Esophagus squamous epithelium (tissue), 5 donors: ENCODE results near the gene CCSER1. TPM values are rescaled to one million over a fixed set of nuclear protein-coding genes. Genes with fewer than 3 reads are reported as not detected.

Experiments used
- DNase-seq: peaks from one replicate; lab custom pipeline; 2025; lab: John Stamatoyannopoulos, UW
- H3K27ac ChIP-seq, 4 donors: fragments of 200-600 bp; sonication (generic); one replicate each; pipeline ENCODE4 v1.5.1; 2016 to 2019; ENCODE audit warnings: mild to moderate bottlenecking in 1 of 4
- H3K27me3 ChIP-seq, 4 donors: fragments of 200-600 bp; sonication (generic); 1 replicate in 3 of 4; 2 replicates in 1 of 4; pipeline versions ENCODE4 v1.5.1 to v1.6.0; 2017 to 2021; ENCODE audit warnings: antibody characterized with exemption in 1 of 4
- H3K36me3 ChIP-seq, 3 donors: fragments of 200-600 bp; sonication (generic); one replicate each; pipeline ENCODE4 v1.5.1; 2016 to 2019
- H3K4me1 ChIP-seq, 3 donors: fragments of 200-600 bp; sonication (generic); one replicate each; pipeline ENCODE4 v1.5.1; 2017 to 2019
- H3K4me3 ChIP-seq, 4 donors: fragments of 200-600 bp; sonication (generic); 1 replicate in 3 of 4; 2 replicates in 1 of 4; pipeline ENCODE4 v1.5.1; 2016 to 2019; ENCODE audit warnings: mild to moderate bottlenecking in 2 of 4, moderate library complexity in 1 of 4
- H3K9me3 ChIP-seq, 3 donors: fragments of 200-600 bp; sonication (generic); one replicate each; pipeline ENCODE4 v1.5.1; 2016 to 2019
- CTCF ChIP-seq, 6 experiments: fragments of 450-650 bp in 4 of 6; fragments of 200-600 bp in 2 of 6; sonication (generic) in 2 of 6; IDR thresholded peaks; one replicate each; pipeline ENCODE4 v1.5.1; 2016 to 2019; ENCODE audit warnings: antibody characterized with exemption in 6 of 6, mild to moderate bottlenecking in 4 of 6, moderate library complexity in 4 of 6
- POLR2A ChIP-seq, 4 donors: fragments of 450-650 bp; IDR thresholded peaks; one replicate each; pipeline ENCODE4 v1.6.1; 2017; ENCODE audit warnings: antibody characterized with exemption in 4 of 4, mild to moderate bottlenecking in 4 of 4, moderate library complexity in 3 of 4
- WGBS, 2 donors: methylation state at CpG; one replicate each; pipeline ENCODE4 v1.1.5; 2018; 5-methylcytosine and 5-hydroxymethylcytosine counted together
- intact Hi-C: fragments of 100-400 bp; cut with DNase I; formaldehyde crosslinking; loops from one replicate; pipeline ENCODE4 v1.15.0; 2022
- total RNA-seq, 4 donors: library from RNA; depleted of rRNA; stranded (reverse); fragments of >200 nt; gene quantifications; one replicate each; pipeline ENCODE4 v1.1.0, GENCODE V29; 2016
- donor health status: DM: yes; HTN: yes; CAD: no.

Gene CCSER1
- total RNA-seq, 4 donors from 2014 or later: 1.2 to 12.4 (median 2.2) TPM

GRCh38 chr4:90142081-90142480 lies 14.9 kb downstream of the CCSER1 start:
- Histone ChIP-seq H3K27ac (no peak overlapping the region), H3K4me3 (no peak overlapping the region), H3K36me3 (no peaks in the 10 kb centered on the region), H3K4me1 (peaks cover 0 to 11% (median 0%) of the 10 kb centered on the region in 3 donors), H3K9me3 (no peaks in the 10 kb centered on the region), H3K27me3 (peaks cover 0 to 33% (median 0%) of the 10 kb centered on the region in 4 donors)
- DNase-seq: no peak
- intact Hi-C loops: no loop called here
- TF ChIP-seq POLR2A (IDR thresholded peaks at IDR 0.05): no peak
- TF ChIP-seq CTCF (IDR thresholded peaks at IDR 0.05): no peak
- 5 to 29% methylated on average over 1 of the region's 1 CpG for WGBS, 2 donors

- 37 to 46% methylated on average over 2 of the region's 2 CpGs for WGBS, 2 donors
- Histone ChIP-seq H3K27ac (no peak overlapping the region), H3K4me1 (peaks cover 0 to 11% (median 0%) of the 10 kb centered on the region in 3 donors), H3K4me3 (no peak overlapping the region), H3K36me3 (no peaks in the 10 kb centered on the region), H3K27me3 (peaks cover 0 to 11% (median 0%) of the 10 kb centered on the region in 4 donors), H3K9me3 (no peaks in the 10 kb centered on the region)
- intact Hi-C loops: no loop called here
- no peak for TF ChIP-seq CTCF (IDR thresholded peaks at IDR 0.05)
- TF ChIP-seq POLR2A (IDR thresholded peaks at IDR 0.05): no peak
- no peak for DNase-seq
These were observed 18.1 kb downstream of the CCSER1 start for GRCh38 chr4:90145319-90145718.

GRCh38 chr4:90146306-90146705 lies 19.1 kb downstream of the CCSER1 start:
- Histone ChIP-seq H3K36me3 (no peaks in the 10 kb centered on the region), H3K27ac (no peak overlapping the region), H3K4me1 (peaks cover 0 to 11% (median 0%) of the 10 kb centered on the region in 3 donors), H3K27me3 (peaks cover 0 to 4% (median 0%) of the 10 kb centered on the region in 4 donors), H3K9me3 (no peaks in the 10 kb centered on the region), H3K4me3 (no peak overlapping the region)
- intact Hi-C loops: no loop called here
- DNase-seq: no peak
- TF ChIP-seq POLR2A (IDR thresholded peaks at IDR 0.05) (no peak), CTCF (IDR thresholded peaks at IDR 0.05) (no peak)
- 83 to 88% methylated on average over 5 of the region's 5 CpGs for WGBS, 2 donors

- no peak for DNase-seq
- Histone ChIP-seq H3K4me3 (no peak overlapping the region), H3K9me3 (no peaks in the 10 kb centered on the region), H3K36me3 (no peaks in the 10 kb centered on the region), H3K27me3 (peaks cover 0 to 8% (median 0%) of the 10 kb centered on the region in 4 donors), H3K4me1 (no peaks in the 10 kb centered on the region), H3K27ac (no peak overlapping the region)
- 80 to 86% methylated on average over 2 of the region's 2 CpGs for WGBS, 2 donors
- intact Hi-C loops: no loop called here
- TF ChIP-seq POLR2A (IDR thresholded peaks at IDR 0.05): no peak
- no peak for TF ChIP-seq CTCF (IDR thresholded peaks at IDR 0.05)
These were observed 21.5 kb downstream of the CCSER1 start for GRCh38 chr4:90148574-90149148.

- Histone ChIP-seq H3K4me3 (no peak overlapping the region), H3K36me3 (no peaks in the 10 kb centered on the region), H3K27ac (no peak overlapping the region), H3K4me1 (no peaks in the 10 kb centered on the region), H3K27me3 (peaks cover 0 to 5% (median 0%) of the 10 kb centered on the region in 4 donors), H3K9me3 (no peaks in the 10 kb centered on the region)
- TF ChIP-seq CTCF (IDR thresholded peaks at IDR 0.05): no peak
- no peak for TF ChIP-seq POLR2A (IDR thresholded peaks at IDR 0.05)
- no peak for DNase-seq
- intact Hi-C loops: no loop called here
These were observed 24.8 kb downstream of the CCSER1 start for GRCh38 chr4:90152024-90152423.
